Stimulated activated CD8-positive, alpha-beta memory T cell treated with anti-CD3 and anti-CD28 coated beads, Interleukin-12 subunit alpha, Interleukin-12 subunit beta, amount 100 ng/mL, for 4 hours (primary cell): ENCODE measurements around the gene FNBP1.
"Not testable (repeated sequence)": the region's sequence is repeated elsewhere in the genome, so short reads cannot be mapped to it uniquely, and the experiment has no call there.

ENCODE experiments used
- DNase-seq: peaks from one replicate; pipeline ENCODE4 v3.0.0-alpha.2; 2020; ENCODE audit warnings: low read depth

The FNBP1 gene

GRCh38 chr9:130021842-130022241, 21.1 kb downstream of the FNBP1 start:
- not testable (repeated sequence) for DNase-seq

- no peak for DNase-seq
Measured at GRCh38 chr9:130021123-130021522, 21.9 kb downstream of the FNBP1 start.

GRCh38 chr9:130020618-130021017, 22.4 kb downstream of the FNBP1 start:
- no peak for DNase-seq

GRCh38 chr9:130018265-130018664, 24.7 kb downstream of the FNBP1 start:
- DNase-seq, result no peak

GRCh38 chr9:130017510-130017909, 25.5 kb downstream of the FNBP1 start:
- DNase-seq, result not testable (repeated sequence)

- no peak for DNase-seq
Measured at GRCh38 chr9:130017076-130017475, 25.9 kb downstream of the FNBP1 start.

- no peak for DNase-seq
Measured at GRCh38 chr9:130015353-130016019, 27.5 kb downstream of the FNBP1 start.

- no peak for DNase-seq
Measured at GRCh38 chr9:130013326-130013725, 29.7 kb downstream of the FNBP1 start.

- DNase-seq, result no peak
Measured at GRCh38 chr9:130010151-130010988, 32.6 kb downstream of the FNBP1 start.

- not testable (repeated sequence) for DNase-seq
Measured at GRCh38 chr9:130009546-130009945, 33.4 kb downstream of the FNBP1 start.

- no peak for DNase-seq
Measured at GRCh38 chr9:130008538-130008937, 34.5 kb downstream of the FNBP1 start.

- not testable (repeated sequence) for DNase-seq
Measured at GRCh38 chr9:130006952-130007351, 36.0 kb downstream of the FNBP1 start.

GRCh38 chr9:130003943-130004552, 38.9 kb downstream of the FNBP1 start:
- no peak for DNase-seq

GRCh38 chr9:130002320-130002719, 40.7 kb downstream of the FNBP1 start:
- DNase-seq, result no peak

GRCh38 chr9:130001190-130001589, 41.8 kb downstream of the FNBP1 start:
- no peak for DNase-seq

GRCh38 chr9:129999141-129999510, 43.9 kb downstream of the FNBP1 start:
- DNase-seq, result no peak

GRCh38 chr9:129998491-129999140, 44.4 kb downstream of the FNBP1 start:
- no peak for DNase-seq

GRCh38 chr9:129997706-129998105, 45.3 kb downstream of the FNBP1 start:
- not testable (repeated sequence) for DNase-seq

- no peak for DNase-seq
Measured at GRCh38 chr9:129996161-129996830, 46.7 kb downstream of the FNBP1 start.

GRCh38 chr9:129995409-129996160, 47.4 kb downstream of the FNBP1 start:
- DNase-seq, result no peak

GRCh38 chr9:129994882-129995281, 48.1 kb downstream of the FNBP1 start:
- no peak for DNase-seq
